ENCODE results near the gene PI16. TPM values are rescaled to one million over a fixed set of nuclear protein-coding genes. Genes with fewer than 3 reads are reported as not detected.

PI16 gene
- total and polyA plus RNA-seq, 2 experiments from 2014 or later: 0.50 TPM; not detected in 1

DNA sequence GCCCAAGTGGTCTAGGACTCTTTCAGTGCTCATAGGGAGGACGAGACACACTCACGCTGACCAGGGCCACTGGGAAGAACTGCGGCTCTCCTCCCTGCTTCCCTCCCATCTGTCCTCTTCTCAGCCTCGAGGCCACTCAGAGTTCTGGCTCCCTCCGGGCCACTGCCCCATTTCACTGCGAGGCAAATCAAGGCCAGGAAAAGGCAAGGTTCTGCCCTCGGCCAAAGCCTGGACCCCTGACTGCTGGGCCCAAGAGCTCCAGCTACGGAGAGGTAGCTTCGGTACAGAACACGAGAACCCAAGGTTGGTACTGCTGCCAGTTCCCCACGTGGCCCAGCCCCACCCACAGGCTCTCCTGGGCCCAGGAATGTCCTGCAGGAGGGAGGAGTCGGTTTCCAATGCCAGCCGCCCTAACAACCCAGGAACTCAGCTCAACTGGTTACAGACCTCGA is 14.7 kb downstream of the PI16 start:
- Histone ChIP-seq H3K9me2 (ENCODE audit: insufficient read depth) (no peaks in the 10 kb centered on the region), H3K27ac (ENCODE audit: low read depth) (no peak overlapping the region), H3K4me3 (no peak overlapping the region), H3K36me3 (ENCODE audit: insufficient read depth) (peaks cover 33% of the 10 kb centered on the region), H3K4me2 (no peak overlapping the region), H2AFZ (no peak overlapping the region), H4K20me1 (replicated peaks; ENCODE audit: insufficient read depth) (peaks cover 3% of the 10 kb centered on the region), H3K27me3 (ENCODE audit: insufficient read depth) (no peaks in the 10 kb centered on the region), H3K4me1 (ENCODE audit: insufficient read depth) (no peaks in the 10 kb centered on the region), H3K79me2 (replicated peaks; ENCODE audit: insufficient read depth) (no peaks in the 10 kb centered on the region), H3F3A (replicated peaks; ENCODE audit: low read depth) (no peaks in the 10 kb centered on the region; the same call in 1 of the 2 replicates)
- Mint-ChIP-seq H3K4me3 (no peak overlapping the region), H3K27me3 (ENCODE audit: insufficient read depth, low read depth, poor library complexity) (peaks cover 2% of the 10 kb centered on the region), H3K36me3 (ENCODE audit: low read depth) (peaks cover 73% of the 10 kb centered on the region), H3K27ac (no peak overlapping the region), H3K4me1 (peaks cover 3% of the 10 kb centered on the region; the same call in 1 of the 3 replicates), H3K9me3 (no peaks in the 10 kb centered on the region)
- DNase-seq (ENCODE audit: low spot score) (no peak), ATAC-seq (no peak)
- TF ChIP-seq ZNF331 (CRISPR knock-in tag; IDR thresholded peaks at IDR 0.05; ENCODE audit: low read depth) (no peak), POLR2AphosphoS5 (IDR thresholded peaks at IDR 0.05; ENCODE audit: low read depth) (no peak), STAT1 (IDR thresholded peaks at IDR 0.05; ENCODE audit: unreplicated experiment) (no peak), ETS1 (IDR thresholded peaks at IDR 0.05) (no peak), EZH2phosphoT487 (IDR thresholded peaks at IDR 0.05; ENCODE audit: unreplicated experiment) (no peak), NANOG (IDR thresholded peaks at IDR 0.05; ENCODE audit: borderline replicate concordance) (no peak), ZNF114 (CRISPR knock-in tag; IDR thresholded peaks at IDR 0.05) (no peak), JUNB (IDR thresholded peaks at IDR 0.05; ENCODE audit: unreplicated experiment) (no peak), CREB1 (CRISPR knock-in tag; IDR thresholded peaks at IDR 0.05; ENCODE audit: low read depth) (no peak), EZH2 (IDR thresholded peaks at IDR 0.05; ENCODE audit: low read depth, unreplicated experiment) (no peak), ZNF462 (CRISPR knock-in tag; IDR thresholded peaks at IDR 0.05) (no peak)
- TF ChIP-seq, protein P1, sequence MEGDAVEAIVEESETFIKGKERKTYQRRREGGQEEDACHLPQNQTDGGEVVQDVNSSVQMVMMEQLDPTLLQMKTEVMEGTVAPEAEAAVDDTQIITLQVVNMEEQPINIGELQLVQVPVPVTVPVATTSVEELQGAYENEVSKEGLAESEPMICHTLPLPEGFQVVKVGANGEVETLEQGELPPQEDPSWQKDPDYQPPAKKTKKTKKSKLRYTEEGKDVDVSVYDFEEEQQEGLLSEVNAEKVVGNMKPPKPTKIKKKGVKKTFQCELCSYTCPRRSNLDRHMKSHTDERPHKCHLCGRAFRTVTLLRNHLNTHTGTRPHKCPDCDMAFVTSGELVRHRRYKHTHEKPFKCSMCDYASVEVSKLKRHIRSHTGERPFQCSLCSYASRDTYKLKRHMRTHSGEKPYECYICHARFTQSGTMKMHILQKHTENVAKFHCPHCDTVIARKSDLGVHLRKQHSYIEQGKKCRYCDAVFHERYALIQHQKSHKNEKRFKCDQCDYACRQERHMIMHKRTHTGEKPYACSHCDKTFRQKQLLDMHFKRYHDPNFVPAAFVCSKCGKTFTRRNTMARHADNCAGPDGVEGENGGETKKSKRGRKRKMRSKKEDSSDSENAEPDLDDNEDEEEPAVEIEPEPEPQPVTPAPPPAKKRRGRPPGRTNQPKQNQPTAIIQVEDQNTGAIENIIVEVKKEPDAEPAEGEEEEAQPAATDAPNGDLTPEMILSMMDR (conservative IDR thresholded peaks at IDR 0.05; ENCODE audit: low read depth in 2 of 2): no peak
- TF ChIP-seq, protein P2, sequence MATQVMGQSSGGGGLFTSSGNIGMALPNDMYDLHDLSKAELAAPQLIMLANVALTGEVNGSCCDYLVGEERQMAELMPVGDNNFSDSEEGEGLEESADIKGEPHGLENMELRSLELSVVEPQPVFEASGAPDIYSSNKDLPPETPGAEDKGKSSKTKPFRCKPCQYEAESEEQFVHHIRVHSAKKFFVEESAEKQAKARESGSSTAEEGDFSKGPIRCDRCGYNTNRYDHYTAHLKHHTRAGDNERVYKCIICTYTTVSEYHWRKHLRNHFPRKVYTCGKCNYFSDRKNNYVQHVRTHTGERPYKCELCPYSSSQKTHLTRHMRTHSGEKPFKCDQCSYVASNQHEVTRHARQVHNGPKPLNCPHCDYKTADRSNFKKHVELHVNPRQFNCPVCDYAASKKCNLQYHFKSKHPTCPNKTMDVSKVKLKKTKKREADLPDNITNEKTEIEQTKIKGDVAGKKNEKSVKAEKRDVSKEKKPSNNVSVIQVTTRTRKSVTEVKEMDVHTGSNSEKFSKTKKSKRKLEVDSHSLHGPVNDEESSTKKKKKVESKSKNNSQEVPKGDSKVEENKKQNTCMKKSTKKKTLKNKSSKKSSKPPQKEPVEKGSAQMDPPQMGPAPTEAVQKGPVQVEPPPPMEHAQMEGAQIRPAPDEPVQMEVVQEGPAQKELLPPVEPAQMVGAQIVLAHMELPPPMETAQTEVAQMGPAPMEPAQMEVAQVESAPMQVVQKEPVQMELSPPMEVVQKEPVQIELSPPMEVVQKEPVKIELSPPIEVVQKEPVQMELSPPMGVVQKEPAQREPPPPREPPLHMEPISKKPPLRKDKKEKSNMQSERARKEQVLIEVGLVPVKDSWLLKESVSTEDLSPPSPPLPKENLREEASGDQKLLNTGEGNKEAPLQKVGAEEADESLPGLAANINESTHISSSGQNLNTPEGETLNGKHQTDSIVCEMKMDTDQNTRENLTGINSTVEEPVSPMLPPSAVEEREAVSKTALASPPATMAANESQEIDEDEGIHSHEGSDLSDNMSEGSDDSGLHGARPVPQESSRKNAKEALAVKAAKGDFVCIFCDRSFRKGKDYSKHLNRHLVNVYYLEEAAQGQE (IDR thresholded peaks at IDR 0.05; ENCODE audit: unreplicated experiment): no peak

Data from GM23338 (cell line).